ENCODE measurements around the gene TSPAN5. TPM values are rescaled to one million over a fixed set of nuclear protein-coding genes. Genes with fewer than 3 reads are reported as not detected.

TSPAN5 gene
- total and polyA plus RNA-seq, 2 experiments from 2014 or later, result 22.4 to 35.9 TPM

DNA sequence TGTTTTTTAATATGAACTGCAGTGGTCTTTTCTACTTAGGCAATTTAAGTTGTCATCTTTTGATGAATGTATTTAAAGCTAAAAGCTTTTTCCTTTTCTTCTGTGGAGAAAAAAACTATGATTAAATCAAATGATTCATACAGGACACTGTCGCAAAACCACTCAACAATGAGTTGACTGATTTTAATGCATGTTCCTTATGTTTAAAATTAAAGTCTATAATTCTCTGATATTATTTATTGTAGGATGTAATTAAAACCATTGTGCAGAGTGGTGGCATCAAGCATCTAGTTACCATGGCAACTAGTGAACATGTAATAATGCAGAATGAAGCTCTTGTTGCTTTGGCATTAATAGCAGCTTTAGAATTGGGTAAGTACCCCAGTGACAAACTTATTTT is 224.7 kb downstream of the TSPAN5 start:
- H3K9me3 ChIP-seq (ENCODE audit: low read depth), result no peaks in the 10 kb centered on the region
- no peak overlapping the region for H3K4me2 ChIP-seq
- no peak overlapping the region for H3K27ac ChIP-seq
- 83% methylated on average over 1 of the region's 1 CpG for WGBS (ENCODE audit: low lambda C conversion rate, missing lambda C conversion rate)
- no peak for DNase-seq (ENCODE audit: low spot score)
- H3K79me2 ChIP-seq, result no peaks in the 10 kb centered on the region
- no peaks in the 10 kb centered on the region for H3K9me2 ChIP-seq (replicated peaks; ENCODE audit: insufficient read depth)
- no peaks in the 10 kb centered on the region for H4K20me1 ChIP-seq (ENCODE audit: insufficient read depth, poor library complexity, severe bottlenecking)
- H2AFZ ChIP-seq, result no peak overlapping the region
- H3K4me3 ChIP-seq, result no peak overlapping the region
- H3K4me1 ChIP-seq (ENCODE audit: insufficient read depth), result no peaks in the 10 kb centered on the region
- no peaks in the 10 kb centered on the region for H3K27me3 ChIP-seq
- no peaks in the 10 kb centered on the region for H3K36me3 ChIP-seq (replicated peaks; ENCODE audit: insufficient read depth, low read depth)
- TF ChIP-seq EZH2phosphoT487 (IDR thresholded peaks at IDR 0.05; ENCODE audit: low read depth, severe bottlenecking, unreplicated experiment) (no peak), EZH2 (IDR thresholded peaks at IDR 0.05; ENCODE audit: borderline replicate concordance) (no peak)
- TF ChIP-seq, protein P1, sequence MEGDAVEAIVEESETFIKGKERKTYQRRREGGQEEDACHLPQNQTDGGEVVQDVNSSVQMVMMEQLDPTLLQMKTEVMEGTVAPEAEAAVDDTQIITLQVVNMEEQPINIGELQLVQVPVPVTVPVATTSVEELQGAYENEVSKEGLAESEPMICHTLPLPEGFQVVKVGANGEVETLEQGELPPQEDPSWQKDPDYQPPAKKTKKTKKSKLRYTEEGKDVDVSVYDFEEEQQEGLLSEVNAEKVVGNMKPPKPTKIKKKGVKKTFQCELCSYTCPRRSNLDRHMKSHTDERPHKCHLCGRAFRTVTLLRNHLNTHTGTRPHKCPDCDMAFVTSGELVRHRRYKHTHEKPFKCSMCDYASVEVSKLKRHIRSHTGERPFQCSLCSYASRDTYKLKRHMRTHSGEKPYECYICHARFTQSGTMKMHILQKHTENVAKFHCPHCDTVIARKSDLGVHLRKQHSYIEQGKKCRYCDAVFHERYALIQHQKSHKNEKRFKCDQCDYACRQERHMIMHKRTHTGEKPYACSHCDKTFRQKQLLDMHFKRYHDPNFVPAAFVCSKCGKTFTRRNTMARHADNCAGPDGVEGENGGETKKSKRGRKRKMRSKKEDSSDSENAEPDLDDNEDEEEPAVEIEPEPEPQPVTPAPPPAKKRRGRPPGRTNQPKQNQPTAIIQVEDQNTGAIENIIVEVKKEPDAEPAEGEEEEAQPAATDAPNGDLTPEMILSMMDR (IDR thresholded peaks at IDR 0.05; ENCODE audit: poor library complexity), result no peak

DNA sequence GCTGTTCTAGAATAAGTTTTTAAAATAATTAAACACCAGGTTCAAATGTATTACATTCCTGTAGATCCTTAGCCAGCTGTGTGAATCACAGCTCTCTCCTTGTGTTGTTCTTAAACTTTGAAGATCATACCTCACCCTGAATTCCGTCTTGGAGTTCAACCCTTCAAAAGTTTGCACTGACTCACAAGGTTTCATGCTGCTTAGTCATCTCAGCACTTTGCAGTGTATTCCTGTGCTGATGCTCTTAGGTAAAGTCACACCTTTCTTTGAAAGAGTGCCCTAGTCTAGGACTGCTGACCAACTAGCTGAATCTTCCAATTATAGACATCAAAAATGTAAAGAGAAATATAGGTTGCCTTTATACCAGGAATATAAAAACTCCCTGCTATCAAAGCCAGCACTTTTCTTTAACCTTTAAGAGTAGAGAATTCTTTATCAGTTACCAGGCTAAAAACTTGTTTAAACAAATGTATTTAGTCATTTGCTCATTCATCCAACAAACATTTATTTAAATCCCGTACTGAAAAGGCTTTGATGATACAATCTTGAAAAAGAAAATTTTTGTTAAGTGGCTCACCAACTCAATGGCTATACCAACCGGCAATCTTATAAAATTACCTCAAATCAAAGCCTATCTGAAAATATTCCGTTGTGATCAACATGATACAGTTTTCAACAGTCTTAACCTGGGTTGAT is 227.6 kb downstream of the TSPAN5 start:
- Histone ChIP-seq H3K4me2 (no peak overlapping the region), H3K27me3 (no peaks in the 10 kb centered on the region), H3K4me1 (ENCODE audit: insufficient read depth) (no peaks in the 10 kb centered on the region), H3K4me3 (no peak overlapping the region), H3K36me3 (replicated peaks; ENCODE audit: insufficient read depth, low read depth) (no peaks in the 10 kb centered on the region), H3K79me2 (no peaks in the 10 kb centered on the region), H3K9me3 (ENCODE audit: low read depth) (no peaks in the 10 kb centered on the region), H3K27ac (peak overlapping the region; percentile 25), H2AFZ (no peak overlapping the region), H3K9me2 (replicated peaks; ENCODE audit: insufficient read depth) (no peaks in the 10 kb centered on the region), H4K20me1 (ENCODE audit: insufficient read depth, poor library complexity, severe bottlenecking) (no peaks in the 10 kb centered on the region)
- peak; percentile 56 for DNase-seq (ENCODE audit: low spot score)
- WGBS (ENCODE audit: low lambda C conversion rate, missing lambda C conversion rate), result 69% methylated on average over 4 of the region's 4 CpGs
- TF ChIP-seq EZH2phosphoT487 (IDR thresholded peaks at IDR 0.05; ENCODE audit: low read depth, severe bottlenecking, unreplicated experiment), result no peak
- TF ChIP-seq, protein P1 (IDR thresholded peaks at IDR 0.05; ENCODE audit: poor library complexity), result no peak
- TF ChIP-seq EZH2 (IDR thresholded peaks at IDR 0.05; ENCODE audit: borderline replicate concordance), result no peak

DNA sequence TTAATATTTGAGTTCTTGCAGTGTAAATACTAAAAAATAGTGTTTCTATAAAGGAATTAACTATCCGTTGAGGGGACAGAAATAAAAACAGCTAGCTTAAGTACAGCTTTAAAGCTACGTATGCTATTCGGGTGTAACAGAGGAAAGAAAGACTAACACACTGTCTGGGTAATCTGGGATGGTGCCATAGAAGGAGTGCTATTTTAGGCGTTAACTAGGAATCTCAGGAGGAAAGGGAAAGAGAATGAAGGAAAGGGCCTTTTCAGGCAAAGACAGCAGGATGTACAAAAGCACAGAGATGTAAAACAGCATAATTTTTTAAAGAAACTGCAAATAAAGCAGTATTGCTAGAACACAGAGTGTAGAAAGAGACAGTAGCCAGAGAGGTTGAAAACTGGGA is 235.4 kb downstream of the TSPAN5 start:
- Histone ChIP-seq H3K27me3 (no peaks in the 10 kb centered on the region), H3K9me2 (replicated peaks; ENCODE audit: insufficient read depth) (no peaks in the 10 kb centered on the region), H3K79me2 (no peaks in the 10 kb centered on the region), H3K4me3 (no peak overlapping the region), H4K20me1 (ENCODE audit: insufficient read depth, poor library complexity, severe bottlenecking) (no peaks in the 10 kb centered on the region), H3K4me2 (no peak overlapping the region), H3K4me1 (ENCODE audit: insufficient read depth) (no peaks in the 10 kb centered on the region), H2AFZ (no peak overlapping the region), H3K9me3 (ENCODE audit: low read depth) (no peaks in the 10 kb centered on the region), H3K36me3 (replicated peaks; ENCODE audit: insufficient read depth, low read depth) (no peaks in the 10 kb centered on the region), H3K27ac (peak overlapping the region; percentile 20)
- WGBS (ENCODE audit: low lambda C conversion rate, missing lambda C conversion rate), result 80% methylated on average over 4 of the region's 4 CpGs
- no peak for DNase-seq (ENCODE audit: low spot score)
- TF ChIP-seq, protein P1 (IDR thresholded peaks at IDR 0.05; ENCODE audit: poor library complexity), result no peak
- TF ChIP-seq EZH2phosphoT487 (IDR thresholded peaks at IDR 0.05; ENCODE audit: low read depth, severe bottlenecking, unreplicated experiment), result no peak
- TF ChIP-seq EZH2 (IDR thresholded peaks at IDR 0.05; ENCODE audit: borderline replicate concordance), result no peak

Measured in hepatocyte (in vitro differentiated cells).